HepG2 (cell line): Measurements from ENCODE around the gene KLHL36. TPM values are rescaled to one million over a fixed set of nuclear protein-coding genes. Genes with fewer than 3 reads are reported as not detected.
A peak's percentile ranks its signal among the peaks of the same experiment; 100 is the strongest.

Experiments used
- CENPX ChIP-seq: sonication (generic); formaldehyde crosslinking; IDR thresholded peaks from 2 replicates; pipeline ENCODE4 v1.9.0; 2021; ENCODE audit warnings: mild to moderate bottlenecking, missing genetic modification reagents, moderate library complexity
- GATAD2A ChIP-seq: IDR thresholded peaks from 2 replicates; pipeline ENCODE4 v1.6.1; 2016
- HNF4A ChIP-seq: sonication (generic); formaldehyde crosslinking; IDR thresholded peaks from 2 replicates; pipeline ENCODE4 v1.4.0; 2020; ENCODE audit warnings: missing genetic modification reagents
- HOXA7 ChIP-seq: sonication (generic); formaldehyde crosslinking; IDR thresholded peaks from 2 replicates; pipeline ENCODE4 v1.8.1; 2022; ENCODE audit warnings: mild to moderate bottlenecking, missing genetic modification reagents, moderate library complexity
- HOXD1 ChIP-seq: sonication (generic); formaldehyde crosslinking; IDR thresholded peaks from 2 replicates; pipeline ENCODE4 v1.5.0; 2020; ENCODE audit warnings: missing genetic modification reagents
- JUNB ChIP-seq: sonication (generic); formaldehyde crosslinking; IDR thresholded peaks from 2 replicates; pipeline ENCODE4 v1.8.0; 2022; ENCODE audit warnings: missing genetic modification reagents, mild to moderate bottlenecking, borderline replicate concordance
- MLXIP ChIP-seq: sonication (generic); formaldehyde crosslinking; IDR thresholded peaks from 2 replicates; pipeline ENCODE4 v1.9.0; 2021; ENCODE audit warnings: missing genetic modification reagents, borderline replicate concordance
- MTERF4 ChIP-seq: sonication (generic); formaldehyde crosslinking; IDR thresholded peaks from 2 replicates; pipeline ENCODE4 v1.8.0; 2023; ENCODE audit warnings: mild to moderate bottlenecking, missing genetic modification reagents
- NFIB ChIP-seq: sonication (generic); formaldehyde crosslinking; IDR thresholded peaks from 2 replicates; pipeline ENCODE4 v1.9.0; 2021; ENCODE audit warnings: missing genetic modification reagents, mild to moderate bottlenecking, borderline replicate concordance
- PHF20 ChIP-seq: sonication (generic); formaldehyde crosslinking; IDR thresholded peaks from 2 replicates; pipeline ENCODE4 v1.5.0; 2020; ENCODE audit warnings: mild to moderate bottlenecking, missing genetic modification reagents
- SMAD1 ChIP-seq: sonication (generic); formaldehyde crosslinking; IDR thresholded peaks from 2 replicates; pipeline ENCODE4 v1.4.0; 2020; ENCODE audit warnings: missing genetic modification reagents, low read depth, mild to moderate bottlenecking, borderline replicate concordance
- ZBTB25 ChIP-seq: IDR thresholded peaks from 2 replicates; pipeline ENCODE4 v1.6.1; 2018; ENCODE audit warnings: missing genetic modification reagents
- ZBTB7A ChIP-seq: sonication (generic); formaldehyde crosslinking; IDR thresholded peaks from 2 replicates; pipeline ENCODE4 v1.8.0; 2022; ENCODE audit warnings: mild to moderate bottlenecking, missing genetic modification reagents
- ZMYM2 ChIP-seq: sonication (generic); formaldehyde crosslinking; IDR thresholded peaks from 2 replicates; pipeline ENCODE4 v1.8.0; 2022; ENCODE audit warnings: mild to moderate bottlenecking, missing genetic modification reagents
- ZNF263 ChIP-seq: sonication (generic); formaldehyde crosslinking; IDR thresholded peaks from 2 replicates; pipeline ENCODE4 v1.4.0; 2020; ENCODE audit warnings: missing genetic modification reagents
- ZNF343 ChIP-seq: sonication (generic); formaldehyde crosslinking; IDR thresholded peaks from 2 replicates; pipeline ENCODE4 v1.4.0; 2020; ENCODE audit warnings: mild to moderate bottlenecking, missing genetic modification reagents
- ZNF503 ChIP-seq: sonication (generic); formaldehyde crosslinking; IDR thresholded peaks from 2 replicates; pipeline ENCODE4 v1.4.0; 2020; ENCODE audit warnings: missing genetic modification reagents
- ZNF564 ChIP-seq: sonication (generic); formaldehyde crosslinking; IDR thresholded peaks from 2 replicates; pipeline ENCODE4 v1.8.1; 2023; ENCODE audit warnings: mild to moderate bottlenecking, missing genetic modification reagents
- ZNF616 ChIP-seq: sonication (generic); formaldehyde crosslinking; IDR thresholded peaks from 2 replicates; pipeline ENCODE4 v1.5.0; 2020; ENCODE audit warnings: low read depth, mild to moderate bottlenecking, missing genetic modification reagents
- ZNF724P ChIP-seq: sonication (generic); formaldehyde crosslinking; IDR thresholded peaks from 2 replicates; pipeline ENCODE4 v1.8.0; 2022; ENCODE audit warnings: missing genetic modification reagents, borderline replicate concordance
- ZSCAN5A ChIP-seq: sonication (generic); formaldehyde crosslinking; IDR thresholded peaks from 2 replicates; pipeline ENCODE4 v1.8.0; 2022; ENCODE audit warnings: mild to moderate bottlenecking, missing genetic modification reagents, borderline replicate concordance
- polyA plus RNA-seq, 8 experiments: library from polyadenylated mRNA; depleted of rRNA in 3 of 8; stranded (reverse) in 7 of 8; unstranded in 1 of 8; fragments of >200 nt; fragmentation: Illumina TruSeq in 4 of 8; extraction: Trizol in 4 of 8; gene quantifications; 2 replicates each; pipeline versions ENCODE4 v1.2.1 to v1.2.3, GENCODE V29; 2011 to 2016; ENCODE audit warnings: low read depth in 4 of 8, missing spikeins in 1 of 8, mixed read lengths in 1 of 8; ENCODE audit not compliant: insufficient read depth in 1 of 8
- total RNA-seq, 5 experiments: library from RNA; depleted of rRNA; stranded (reverse); fragments of >200 nt; fragmentation: Illumina TruSeq; extraction: Trizol; gene quantifications; 2 replicates each; pipeline ENCODE4 v1.2.3, GENCODE V29; 2016; ENCODE audit warnings: low read depth in 1 of 5

KLHL36 gene
- total and polyA plus RNA-seq, 2 of the 13 experiments (the other 11 are each of a cell fraction or from before 2014, with no cell fraction given): 24.3 to 26.0 TPM

- peak; percentile 74 for TF ChIP-seq PHF20
- peak; percentile 89; the same call in 1 of the 2 replicates for TF ChIP-seq ZNF724P (CRISPR knock-in tag)
- no peak for TF ChIP-seq ZMYM2 (CRISPR knock-in tag)
- TF ChIP-seq HOXA7 (CRISPR knock-in tag): no peak
- peak; percentile 92 for TF ChIP-seq ZBTB7A (CRISPR knock-in tag)
- TF ChIP-seq NFIB: no peak
- TF ChIP-seq MTERF4 (CRISPR knock-in tag): no peak
- no peak for TF ChIP-seq GATAD2A (CRISPR knock-in tag)
- no peak for TF ChIP-seq ZSCAN5A (CRISPR knock-in tag)
- peak; percentile 85 for TF ChIP-seq HNF4A (CRISPR knock-in tag)
- peak; percentile 67; the same call in 1 of the 2 replicates for TF ChIP-seq HOXD1 (CRISPR knock-in tag)
- no peak; the same call in 1 of the 2 replicates for TF ChIP-seq ZNF564 (CRISPR knock-in tag)
- TF ChIP-seq CENPX (CRISPR knock-in tag): no peak
- TF ChIP-seq ZNF616: peak; percentile 69; the same call in 1 of the 2 replicates
- peak; percentile 83; the same call in 1 of the 2 replicates for TF ChIP-seq ZNF343 (CRISPR knock-in tag)
- 0 out of 2 replicates have a peak, but pooled peaks have one; percentile 2 for TF ChIP-seq SMAD1 (CRISPR knock-in tag)
- no peak for TF ChIP-seq ZBTB25
- TF ChIP-seq MLXIP (CRISPR knock-in tag): peak; percentile 13; the same call in 1 of the 2 replicates
- TF ChIP-seq ZNF263 (CRISPR knock-in tag): peak; percentile 70
- TF ChIP-seq JUNB: no peak
- TF ChIP-seq ZNF503 (CRISPR knock-in tag): peak; percentile 88
Measured at GRCh38 chr16:84699712-84700445, 51.6 kb downstream of the KLHL36 start, which contains the start of gene USP10 (continued).
